ENCODE measurements around the gene VTI1A. TPM values are rescaled to one million over a fixed set of nuclear protein-coding genes. Genes with fewer than 3 reads are reported as not detected.

Gene VTI1A
- total and polyA plus RNA-seq, 2 experiments from 2014 or later, result 26.8 to 31.0 TPM

DNA sequence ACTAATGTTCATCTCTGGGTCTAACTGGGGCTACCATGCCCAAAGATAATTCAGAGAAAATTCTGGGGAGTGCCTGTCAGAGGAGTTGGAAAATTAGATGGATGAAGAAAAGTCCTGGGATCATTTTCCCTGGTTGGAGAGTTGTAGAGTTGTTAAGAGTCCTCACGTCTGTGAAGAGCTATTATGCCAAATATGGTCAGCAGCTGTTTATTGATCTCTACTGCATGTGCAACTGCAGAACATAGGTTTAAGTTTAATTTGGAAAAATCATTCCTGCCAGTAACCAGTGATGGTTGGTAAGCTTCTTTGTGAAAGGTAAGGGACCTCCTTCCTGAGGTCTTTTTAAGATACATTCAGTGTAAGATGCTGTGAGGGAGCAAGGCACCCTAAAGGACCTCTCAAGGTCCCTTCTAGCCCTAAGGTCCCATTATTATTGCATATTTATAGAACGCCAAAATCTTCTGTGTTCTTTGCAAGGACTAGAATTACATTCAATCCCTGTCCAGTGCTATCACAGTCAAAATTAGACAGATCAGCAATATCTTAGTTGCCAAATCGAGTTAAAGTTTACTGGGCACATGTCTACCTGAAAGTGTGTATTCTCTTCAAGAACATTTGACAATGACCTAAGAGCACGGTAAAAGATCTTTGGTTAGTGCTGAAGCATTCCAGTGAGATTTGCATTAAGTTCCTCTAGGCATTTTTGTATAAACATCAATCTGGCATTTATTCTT, 62.7 kb downstream of the VTI1A start:
- Histone ChIP-seq H3K4me2 (no peak overlapping the region), H3K27ac (ENCODE audit: low read depth) (no peak overlapping the region), H3K36me3 (ENCODE audit: insufficient read depth) (no peaks in the 10 kb centered on the region), H3K9me2 (ENCODE audit: insufficient read depth) (no peaks in the 10 kb centered on the region), H3K27me3 (ENCODE audit: insufficient read depth) (no peaks in the 10 kb centered on the region), H2AFZ (no peak overlapping the region), H3K4me1 (ENCODE audit: insufficient read depth) (no peaks in the 10 kb centered on the region), H3K79me2 (replicated peaks; ENCODE audit: insufficient read depth) (no peaks in the 10 kb centered on the region; the same call in 1 of the 2 replicates), H3F3A (replicated peaks; ENCODE audit: low read depth) (no peaks in the 10 kb centered on the region), H3K4me3 (no peak overlapping the region), H4K20me1 (replicated peaks; ENCODE audit: insufficient read depth) (no peaks in the 10 kb centered on the region)
- Mint-ChIP-seq H3K9me3 (no peaks in the 10 kb centered on the region), H3K4me3 (no peak overlapping the region), H3K27ac (no peak overlapping the region), H3K4me1 (peaks cover 7% of the 10 kb centered on the region; the same call in 2 of the 3 replicates), H3K36me3 (ENCODE audit: low read depth) (no peaks in the 10 kb centered on the region), H3K27me3 (ENCODE audit: insufficient read depth, low read depth, poor library complexity) (peaks cover 2% of the 10 kb centered on the region)
- ATAC-seq (no peak), DNase-seq (ENCODE audit: low spot score) (no peak)
- TF ChIP-seq ZNF331 (CRISPR knock-in tag; IDR thresholded peaks at IDR 0.05; ENCODE audit: low read depth), result no peak
- no peak for TF ChIP-seq STAT1 (IDR thresholded peaks at IDR 0.05; ENCODE audit: unreplicated experiment)
- TF ChIP-seq EZH2 (IDR thresholded peaks at IDR 0.05; ENCODE audit: low read depth, unreplicated experiment), result no peak
- TF ChIP-seq EZH2phosphoT487 (IDR thresholded peaks at IDR 0.05; ENCODE audit: unreplicated experiment), result no peak
- TF ChIP-seq POLR2AphosphoS5 (IDR thresholded peaks at IDR 0.05; ENCODE audit: low read depth), result no peak
- TF ChIP-seq, protein P1, sequence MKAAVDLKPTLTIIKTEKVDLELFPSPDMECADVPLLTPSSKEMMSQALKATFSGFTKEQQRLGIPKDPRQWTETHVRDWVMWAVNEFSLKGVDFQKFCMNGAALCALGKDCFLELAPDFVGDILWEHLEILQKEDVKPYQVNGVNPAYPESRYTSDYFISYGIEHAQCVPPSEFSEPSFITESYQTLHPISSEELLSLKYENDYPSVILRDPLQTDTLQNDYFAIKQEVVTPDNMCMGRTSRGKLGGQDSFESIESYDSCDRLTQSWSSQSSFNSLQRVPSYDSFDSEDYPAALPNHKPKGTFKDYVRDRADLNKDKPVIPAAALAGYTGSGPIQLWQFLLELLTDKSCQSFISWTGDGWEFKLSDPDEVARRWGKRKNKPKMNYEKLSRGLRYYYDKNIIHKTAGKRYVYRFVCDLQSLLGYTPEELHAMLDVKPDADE (IDR thresholded peaks at IDR 0.05), result no peak
- no peak for TF ChIP-seq CREB1 (CRISPR knock-in tag; IDR thresholded peaks at IDR 0.05; ENCODE audit: low read depth)
- TF ChIP-seq JUNB (IDR thresholded peaks at IDR 0.05; ENCODE audit: unreplicated experiment), result no peak
- no peak for TF ChIP-seq ZNF114 (CRISPR knock-in tag; IDR thresholded peaks at IDR 0.05)
- TF ChIP-seq, protein P2, sequence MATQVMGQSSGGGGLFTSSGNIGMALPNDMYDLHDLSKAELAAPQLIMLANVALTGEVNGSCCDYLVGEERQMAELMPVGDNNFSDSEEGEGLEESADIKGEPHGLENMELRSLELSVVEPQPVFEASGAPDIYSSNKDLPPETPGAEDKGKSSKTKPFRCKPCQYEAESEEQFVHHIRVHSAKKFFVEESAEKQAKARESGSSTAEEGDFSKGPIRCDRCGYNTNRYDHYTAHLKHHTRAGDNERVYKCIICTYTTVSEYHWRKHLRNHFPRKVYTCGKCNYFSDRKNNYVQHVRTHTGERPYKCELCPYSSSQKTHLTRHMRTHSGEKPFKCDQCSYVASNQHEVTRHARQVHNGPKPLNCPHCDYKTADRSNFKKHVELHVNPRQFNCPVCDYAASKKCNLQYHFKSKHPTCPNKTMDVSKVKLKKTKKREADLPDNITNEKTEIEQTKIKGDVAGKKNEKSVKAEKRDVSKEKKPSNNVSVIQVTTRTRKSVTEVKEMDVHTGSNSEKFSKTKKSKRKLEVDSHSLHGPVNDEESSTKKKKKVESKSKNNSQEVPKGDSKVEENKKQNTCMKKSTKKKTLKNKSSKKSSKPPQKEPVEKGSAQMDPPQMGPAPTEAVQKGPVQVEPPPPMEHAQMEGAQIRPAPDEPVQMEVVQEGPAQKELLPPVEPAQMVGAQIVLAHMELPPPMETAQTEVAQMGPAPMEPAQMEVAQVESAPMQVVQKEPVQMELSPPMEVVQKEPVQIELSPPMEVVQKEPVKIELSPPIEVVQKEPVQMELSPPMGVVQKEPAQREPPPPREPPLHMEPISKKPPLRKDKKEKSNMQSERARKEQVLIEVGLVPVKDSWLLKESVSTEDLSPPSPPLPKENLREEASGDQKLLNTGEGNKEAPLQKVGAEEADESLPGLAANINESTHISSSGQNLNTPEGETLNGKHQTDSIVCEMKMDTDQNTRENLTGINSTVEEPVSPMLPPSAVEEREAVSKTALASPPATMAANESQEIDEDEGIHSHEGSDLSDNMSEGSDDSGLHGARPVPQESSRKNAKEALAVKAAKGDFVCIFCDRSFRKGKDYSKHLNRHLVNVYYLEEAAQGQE (IDR thresholded peaks at IDR 0.05; ENCODE audit: unreplicated experiment), result no peak
- no peak for TF ChIP-seq NANOG (IDR thresholded peaks at IDR 0.05; ENCODE audit: borderline replicate concordance)

DNA sequence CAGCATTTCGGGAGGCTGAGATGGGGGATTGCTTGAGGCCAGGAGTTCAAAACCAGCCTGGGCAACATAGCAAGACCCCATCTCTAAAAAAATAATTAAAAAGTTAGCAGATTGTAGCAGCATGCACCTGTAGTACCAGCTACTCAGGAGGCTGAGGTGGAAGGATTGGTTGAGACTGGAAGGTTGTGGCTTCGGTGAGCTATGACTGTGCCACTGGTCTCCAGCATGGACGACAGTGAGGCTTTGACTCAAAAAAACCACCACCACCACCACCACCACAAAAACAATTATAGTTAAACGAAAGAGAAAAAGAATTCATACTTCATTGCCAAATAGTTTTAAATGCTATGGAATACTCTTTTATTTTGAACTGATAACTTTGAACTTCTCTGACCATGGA, 63.4 kb downstream of the VTI1A start:
- no peaks in the 10 kb centered on the region for H3K4me1 ChIP-seq (ENCODE audit: insufficient read depth)
- Mint-ChIP-seq H3K27ac (no peak overlapping the region), H3K4me3 (no peak overlapping the region), H3K36me3 (ENCODE audit: low read depth) (no peaks in the 10 kb centered on the region), H3K4me1 (peaks cover 7% of the 10 kb centered on the region; the same call in 2 of the 3 replicates), H3K9me3 (no peaks in the 10 kb centered on the region), H3K27me3 (ENCODE audit: insufficient read depth, low read depth, poor library complexity) (peaks cover 2% of the 10 kb centered on the region)
- H3K4me2 ChIP-seq, result no peak overlapping the region
- no peak for DNase-seq (ENCODE audit: low spot score)
- H3K4me3 ChIP-seq, result no peak overlapping the region
- ATAC-seq, result no peak
- no peak overlapping the region for H2AFZ ChIP-seq
- no peaks in the 10 kb centered on the region for H3F3A ChIP-seq (replicated peaks; ENCODE audit: low read depth)
- H3K27ac ChIP-seq (ENCODE audit: low read depth), result no peak overlapping the region
- H3K36me3 ChIP-seq (ENCODE audit: insufficient read depth), result no peaks in the 10 kb centered on the region
- no peaks in the 10 kb centered on the region; the same call in 1 of the 2 replicates for H3K79me2 ChIP-seq (replicated peaks; ENCODE audit: insufficient read depth)
- H3K27me3 ChIP-seq (ENCODE audit: insufficient read depth), result no peaks in the 10 kb centered on the region
- H3K9me2 ChIP-seq (ENCODE audit: insufficient read depth), result no peaks in the 10 kb centered on the region
- H4K20me1 ChIP-seq (replicated peaks; ENCODE audit: insufficient read depth), result no peaks in the 10 kb centered on the region
- TF ChIP-seq, protein P3, sequence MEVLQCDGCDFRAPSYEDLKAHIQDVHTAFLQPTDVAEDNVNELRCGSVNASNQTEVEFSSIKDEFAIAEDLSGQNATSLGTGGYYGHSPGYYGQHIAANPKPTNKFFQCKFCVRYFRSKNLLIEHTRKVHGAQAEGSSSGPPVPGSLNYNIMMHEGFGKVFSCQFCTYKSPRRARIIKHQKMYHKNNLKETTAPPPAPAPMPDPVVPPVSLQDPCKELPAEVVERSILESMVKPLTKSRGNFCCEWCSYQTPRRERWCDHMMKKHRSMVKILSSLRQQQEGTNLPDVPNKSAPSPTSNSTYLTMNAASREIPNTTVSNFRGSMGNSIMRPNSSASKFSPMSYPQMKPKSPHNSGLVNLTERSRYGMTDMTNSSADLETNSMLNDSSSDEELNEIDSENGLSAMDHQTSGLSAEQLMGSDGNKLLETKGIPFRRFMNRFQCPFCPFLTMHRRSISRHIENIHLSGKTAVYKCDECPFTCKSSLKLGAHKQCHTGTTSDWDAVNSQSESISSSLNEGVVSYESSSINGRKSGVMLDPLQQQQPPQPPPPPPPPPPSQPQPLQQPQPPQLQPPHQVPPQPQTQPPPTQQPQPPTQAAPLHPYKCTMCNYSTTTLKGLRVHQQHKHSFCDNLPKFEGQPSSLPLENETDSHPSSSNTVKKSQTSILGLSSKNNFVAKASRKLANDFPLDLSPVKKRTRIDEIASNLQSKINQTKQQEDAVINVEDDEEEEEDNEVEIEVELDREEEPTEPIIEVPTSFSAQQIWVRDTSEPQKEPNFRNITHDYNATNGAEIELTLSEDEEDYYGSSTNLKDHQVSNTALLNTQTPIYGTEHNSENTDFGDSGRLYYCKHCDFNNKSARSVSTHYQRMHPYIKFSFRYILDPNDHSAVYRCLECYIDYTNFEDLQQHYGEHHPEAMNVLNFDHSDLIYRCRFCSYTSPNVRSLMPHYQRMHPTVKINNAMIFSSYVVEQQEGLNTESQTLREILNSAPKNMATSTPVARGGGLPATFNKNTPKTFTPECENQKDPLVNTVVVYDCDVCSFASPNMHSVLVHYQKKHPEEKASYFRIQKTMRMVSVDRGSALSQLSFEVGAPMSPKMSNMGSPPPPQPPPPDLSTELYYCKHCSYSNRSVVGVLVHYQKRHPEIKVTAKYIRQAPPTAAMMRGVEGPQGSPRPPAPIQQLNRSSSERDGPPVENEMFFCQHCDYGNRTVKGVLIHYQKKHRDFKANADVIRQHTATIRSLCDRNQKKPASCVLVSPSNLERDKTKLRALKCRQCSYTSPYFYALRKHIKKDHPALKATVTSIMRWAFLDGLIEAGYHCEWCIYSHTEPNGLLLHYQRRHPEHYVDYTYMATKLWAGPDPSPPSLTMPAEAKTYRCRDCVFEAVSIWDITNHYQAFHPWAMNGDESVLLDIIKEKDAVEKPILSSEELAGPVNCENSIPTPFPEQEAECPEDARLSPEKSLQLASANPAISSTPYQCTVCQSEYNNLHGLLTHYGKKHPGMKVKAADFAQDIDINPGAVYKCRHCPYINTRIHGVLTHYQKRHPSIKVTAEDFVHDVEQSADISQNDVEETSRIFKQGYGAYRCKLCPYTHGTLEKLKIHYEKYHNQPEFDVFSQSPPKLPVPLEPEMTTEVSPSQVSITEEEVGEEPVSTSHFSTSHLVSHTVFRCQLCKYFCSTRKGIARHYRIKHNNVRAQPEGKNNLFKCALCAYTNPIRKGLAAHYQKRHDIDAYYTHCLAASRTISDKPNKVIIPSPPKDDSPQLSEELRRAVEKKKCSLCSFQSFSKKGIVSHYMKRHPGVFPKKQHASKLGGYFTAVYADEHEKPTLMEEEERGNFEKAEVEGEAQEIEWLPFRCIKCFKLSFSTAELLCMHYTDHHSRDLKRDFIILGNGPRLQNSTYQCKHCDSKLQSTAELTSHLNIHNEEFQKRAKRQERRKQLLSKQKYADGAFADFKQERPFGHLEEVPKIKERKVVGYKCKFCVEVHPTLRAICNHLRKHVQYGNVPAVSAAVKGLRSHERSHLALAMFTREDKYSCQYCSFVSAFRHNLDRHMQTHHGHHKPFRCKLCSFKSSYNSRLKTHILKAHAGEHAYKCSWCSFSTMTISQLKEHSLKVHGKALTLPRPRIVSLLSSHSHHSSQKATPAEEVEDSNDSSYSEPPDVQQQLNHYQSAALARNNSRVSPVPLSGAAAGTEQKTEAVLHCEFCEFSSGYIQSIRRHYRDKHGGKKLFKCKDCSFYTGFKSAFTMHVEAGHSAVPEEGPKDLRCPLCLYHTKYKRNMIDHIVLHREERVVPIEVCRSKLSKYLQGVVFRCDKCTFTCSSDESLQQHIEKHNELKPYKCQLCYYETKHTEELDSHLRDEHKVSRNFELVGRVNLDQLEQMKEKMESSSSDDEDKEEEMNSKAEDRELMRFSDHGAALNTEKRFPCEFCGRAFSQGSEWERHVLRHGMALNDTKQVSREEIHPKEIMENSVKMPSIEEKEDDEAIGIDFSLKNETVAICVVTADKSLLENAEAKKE (CRISPR knock-in tag; IDR thresholded peaks at IDR 0.05), result no peak
- TF ChIP-seq POLR2AphosphoS5 (IDR thresholded peaks at IDR 0.05; ENCODE audit: low read depth), result no peak
